HCT116 (cell line): Measurements from ENCODE around the gene UXS1. TPM values are rescaled to one million over a fixed set of nuclear protein-coding genes. Genes with fewer than 3 reads are reported as not detected.

Source experiments
- ATAC-seq: fragments of 200-7000 bp; cut with Tn5 transposase; 2 replicates; pipeline ENCODE4 v1.9.1; 2020; ENCODE audit warnings: mild to moderate bottlenecking, moderate library complexity
- Bru-seq: library from RNA; stranded (reverse); fragments of 400-500 nt; gene quantifications from one replicate; lab custom pipeline; 2021; lab: Mats Ljungman, UMichigan
- BruChase-seq, 2 experiments: library from RNA; stranded (reverse); fragments of 400-500 nt; gene quantifications; one replicate each; lab custom pipeline; 2021; lab: Mats Ljungman, UMichigan
- BruUV-seq: library from RNA; stranded (reverse); fragments of 400-500 nt; replicated peaks from 2 replicates; lab custom pipeline; 2021; lab: Mats Ljungman, UMichigan
- CTCF ChIA-PET: fragments of 300-600 bp; sonication (Branson Sonifier 250); formaldehyde crosslinking; loops from one replicate; lab custom pipeline; 2021; ENCODE audit warnings: antibody characterized with exemption; lab: Charles Lee
- POLR2A ChIA-PET: fragments of 300-600, 350-600 bp; sonication (Branson Sonifier 250); formaldehyde crosslinking; loops from one replicate; lab custom pipeline; 2021; ENCODE audit warnings: antibody characterized with exemption; lab: Charles Lee
- RAD21 ChIA-PET, 2 experiments: fragments of 300-600 bp; sonication (Branson Sonifier 250); formaldehyde crosslinking; loops; one replicate each; lab custom pipeline; 2023; ENCODE audit warnings: low total read pairs in 2 of 2; ENCODE audit not compliant: uncharacterized antibody in 2 of 2, unreplicated experiment in 2 of 2, low non-redundant PET in 1 of 2; lab: Charles Lee
- DNase-seq: peaks from one replicate; pipeline ENCODE4 v3.0.0-alpha.2; 2010; ENCODE audit warnings: low read depth, low spot score
- H2AFZ ChIP-seq: fragments of 200-600 bp; shearing (Covaris generic), sonication (generic); 2 replicates; pipeline ENCODE4 v1.6.1; 2017; ENCODE audit warnings: low read depth, mixed run types, mixed read lengths, antibody characterized with exemption, low read length; ENCODE audit not compliant: poor library complexity, severe bottlenecking
- H3K27ac ChIP-seq: 2 replicates; pipeline ENCODE4 v1.5.1; 2012; ENCODE audit warnings: low read depth, low read length
- H3K27me3 ChIP-seq: fragments of 200-600 bp; sonication (generic); 2 replicates; pipeline ENCODE4 v1.6.1; 2016; ENCODE audit warnings: mixed run types, low read length, mixed read lengths; ENCODE audit not compliant: insufficient read depth
- H3K36me3 ChIP-seq, 2 experiments: fragments of 200-500 bp in 1 of 2; fragments of 200-600 bp in 1 of 2; sonication (Bioruptor generic) in 1 of 2; sonication (generic) in 1 of 2; 2 replicates each; pipeline versions ENCODE4 v1.5.1 to v1.6.1; 2014 to 2016; ENCODE audit warnings: low read length in 2 of 2, inconsistent platforms in 1 of 2, mixed read lengths in 1 of 2, mixed run types in 1 of 2; ENCODE audit not compliant: insufficient read depth in 2 of 2, control insufficient read depth in 1 of 2
- H3K4me1 ChIP-seq, 2 experiments: fragments of 200-600 bp in 1 of 2; sonication (generic) in 1 of 2; 2 replicates each; pipeline versions ENCODE4 v1.5.1 to v1.6.1; 2012 to 2017; ENCODE audit warnings: low read length in 2 of 2, inconsistent platforms in 1 of 2, mild to moderate bottlenecking in 1 of 2, mixed read lengths in 1 of 2, mixed run types in 1 of 2, moderate library complexity in 1 of 2; ENCODE audit not compliant: insufficient read depth in 2 of 2, control insufficient read depth in 1 of 2
- H3K4me2 ChIP-seq: fragments of 200-600 bp; sonication (generic); 2 replicates; pipeline ENCODE4 v1.6.1; 2017; ENCODE audit warnings: mixed run types, low read length, mixed read lengths
- H3K4me3 ChIP-seq, 2 experiments: fragments of 200-600 bp in 1 of 2; sonication (generic) in 1 of 2; replicated peaks in 1 of 2; 2 replicates each; pipeline ENCODE4 v1.5.1; 2011 to 2016; ENCODE audit warnings: low read length in 2 of 2, control low read depth in 1 of 2, low read depth in 1 of 2, mild to moderate bottlenecking in 1 of 2, mixed read lengths in 1 of 2, mixed run types in 1 of 2
- H3K79me2 ChIP-seq: fragments of 200-600 bp; sonication (generic); 2 replicates; pipeline ENCODE4 v1.6.1; 2017; ENCODE audit warnings: mild to moderate bottlenecking, mixed run types, low read length, moderate library complexity, mixed read lengths; ENCODE audit not compliant: insufficient read depth
- H3K9ac ChIP-seq: fragments of 200-600 bp; sonication (generic); 2 replicates; pipeline ENCODE4 v1.6.1; 2016; ENCODE audit warnings: low read length, mixed read lengths
- H3K9me2 ChIP-seq: fragments of 200-600 bp; sonication (generic), shearing (Covaris generic); 2 replicates; pipeline ENCODE4 v1.6.1; 2017; ENCODE audit warnings: mixed run types, mild to moderate bottlenecking, moderate library complexity; ENCODE audit not compliant: insufficient read depth
- H3K9me3 ChIP-seq, 2 experiments: fragments of 200-500 bp in 1 of 2; fragments of 200-600 bp in 1 of 2; sonication (Bioruptor generic) in 1 of 2; sonication (generic) in 1 of 2; 2 replicates each; pipeline ENCODE4 v1.6.1; 2014 to 2017; ENCODE audit warnings: low read length in 2 of 2, mixed read lengths in 2 of 2, inconsistent platforms in 1 of 2, low read depth in 1 of 2, mild to moderate bottlenecking in 1 of 2, mixed run types in 1 of 2, moderate library complexity in 1 of 2; ENCODE audit not compliant: control insufficient read depth in 1 of 2, insufficient read depth in 1 of 2
- H4K20me1 ChIP-seq: fragments of 200-600 bp; sonication (generic), shearing (Covaris generic); 2 replicates; pipeline ENCODE4 v1.6.1; 2017; ENCODE audit warnings: mixed run types, mild to moderate bottlenecking, moderate library complexity; ENCODE audit not compliant: insufficient read depth
- CEBPB ChIP-seq: IDR thresholded peaks from 2 replicates; pipeline ENCODE4 v1.6.1; 2012; ENCODE audit warnings: low read depth
- CTCF ChIP-seq, 3 experiments: fragments of 200-600 bp in 1 of 3; sonication (generic) in 1 of 3; IDR thresholded peaks in 2 of 3; conservative IDR thresholded peaks in 1 of 3; 2 replicates each; pipeline ENCODE4 v1.5.1; 2012 to 2017; ENCODE audit warnings: low read depth in 2 of 3, low read length in 2 of 3, antibody characterized with exemption in 1 of 3, borderline replicate concordance in 1 of 3, control low read depth in 1 of 3, mild to moderate bottlenecking in 1 of 3, mixed read lengths in 1 of 3, mixed run types in 1 of 3, moderate library complexity in 1 of 3; ENCODE audit not compliant: insufficient read depth in 1 of 3
- EGR1 ChIP-seq: IDR thresholded peaks from 2 replicates; pipeline ENCODE4 v1.6.1; 2012; ENCODE audit warnings: low read depth
- EZH2 ChIP-seq: fragments of 200-600 bp; sonication (generic); IDR thresholded peaks from 2 replicates; pipeline ENCODE4 v1.6.1; 2017; ENCODE audit warnings: antibody characterized with exemption, mixed run types
- EZH2phosphoT487 ChIP-seq: fragments of 200-600 bp; IDR thresholded peaks from 2 replicates; pipeline ENCODE4 v1.6.1; 2018; ENCODE audit warnings: antibody characterized with exemption, borderline replicate concordance
- JUND ChIP-seq: IDR thresholded peaks from 2 replicates; pipeline ENCODE4 v1.6.1; 2012
- MAX ChIP-seq: IDR thresholded peaks from 2 replicates; pipeline ENCODE4 v1.6.1; 2012
- POLR2AphosphoS5 ChIP-seq: IDR thresholded peaks from 2 replicates; pipeline ENCODE4 v1.6.1; 2011; ENCODE audit warnings: mild to moderate bottlenecking, low read depth, low read length, moderate library complexity
- REST ChIP-seq: IDR thresholded peaks from 2 replicates; pipeline ENCODE4 v1.6.1; 2012; ENCODE audit warnings: low read depth
- SP1 ChIP-seq: IDR thresholded peaks from 2 replicates; pipeline ENCODE4 v1.6.1; 2012; ENCODE audit warnings: low read depth
- SRF ChIP-seq: IDR thresholded peaks from 2 replicates; pipeline ENCODE4 v1.6.1; 2012; ENCODE audit warnings: low read depth
- TCF7L2 ChIP-seq: IDR thresholded peaks from 2 replicates; pipeline ENCODE4 v1.7.0; 2011; ENCODE audit warnings: borderline replicate concordance, inconsistent platforms; ENCODE audit not compliant: insufficient read depth, insufficient read length; ENCODE audit errors: extremely low read depth
- YY1 ChIP-seq: IDR thresholded peaks from 2 replicates; pipeline ENCODE4 v1.6.1; 2011; ENCODE audit warnings: low read length, low read depth, moderate library complexity, mild to moderate bottlenecking; ENCODE audit not compliant: insufficient replicate concordance; ENCODE audit errors: extremely low read depth
- ZBTB33 ChIP-seq: IDR thresholded peaks from 2 replicates; pipeline ENCODE4 v1.6.1; 2011; ENCODE audit warnings: mild to moderate bottlenecking, low read length, moderate library complexity; ENCODE audit not compliant: insufficient replicate concordance; ENCODE audit errors: extremely low read depth
- ZFX ChIP-seq: fragments of 450-650 bp; IDR thresholded peaks from 2 replicates; pipeline ENCODE4 v1.6.1; 2017
- intact Hi-C: fragments of 100-400 bp; cut with micrococcal nuclease; formaldehyde crosslinking; loops from 2 replicates; pipeline ENCODE4 v1.10.0; 2022
- long read RNA-seq: library from polyadenylated mRNA; unstranded; transcript quantifications from one replicate; pipeline ENCODE4 v2.0.0, GENCODE V29; 2021; ENCODE audit not compliant: unreplicated experiment
- polyA plus RNA-seq: library from polyadenylated mRNA; unstranded; fragments of >200 nt; gene quantifications from 2 replicates; pipeline ENCODE4 v1.2.1, GENCODE V29; 2012; ENCODE audit warnings: missing spikeins
- total RNA-seq: library from RNA; stranded (reverse); gene quantifications from one replicate; pipeline ENCODE4 v1.2.1, GENCODE V29; 2021; ENCODE audit not compliant: unreplicated experiment

The UXS1 gene
- total RNA-seq (45.7 TPM), Bru-seq, nascent RNA (percentile 72 among the genes with signal in this experiment), BruChase-seq, experiment 1, labeled RNA remaining after a 6-hour chase (percentile 69 among the genes with signal in this experiment), BruChase-seq, experiment 2, labeled RNA remaining after a 2-hour chase (percentile 68 among the genes with signal in this experiment)
- polyA plus RNA-seq: 42.0 and 51.8 TPM in 2 replicates
- long read RNA-seq, transcript UXS1-201 (15 exons, 2,099 nt): minor isoform, 16 of 96 reads
- long read RNA-seq, transcript UXS1-203 (15 exons, 1,839 nt): major isoform, 61 of 96 reads
- long read RNA-seq, partial matches to known transcripts: 11 of 96 reads
- long read RNA-seq, other reads (novel, unspliced or antisense): 8 of 96 reads

- Histone ChIP-seq H3K27me3 (no peaks in the 10 kb centered on the region), H3K9me2 (no peaks in the 10 kb centered on the region), H3K9me3 (no peaks in the 10 kb centered on the region), H2AFZ (peak within 1 kb of the TSS; percentile 94), H3K36me3 (no peaks in the 10 kb centered on the region), H3K79me2 (peaks cover 42% of the 10 kb centered on the region), H3K4me1 (peaks cover 4 to 17% of the 10 kb centered on the region in 2 experiments; a peak in 3 of 4 replicates), H3K4me3 (peak within 1 kb of the TSS; percentile 72 to 89), H3K27ac (peak within 1 kb of the TSS; percentile 80), H3K4me2 (peak within 1 kb of the TSS; percentile 99), H4K20me1 (no peaks in the 10 kb centered on the region), H3K9ac (peak within 1 kb of the TSS; percentile 82)
- BruUV-seq: no TSS peak
- ChIA-PET RAD21 (no interaction called here), CTCF (no interaction called here), POLR2A (interaction anchor here (1.0 kb wide), 1 partner anchor 388 kb away, joined by 3 read pairs; no protein-coding TSS in a partner anchor)
- DNase-seq (peak; percentile 93), ATAC-seq (peak; percentile 82)
- intact Hi-C loops: loop anchor here (2.0 kb wide), 1 partner anchor 89 kb away; no protein-coding TSS in a partner anchor
- no peak for TF ChIP-seq SRF
- TF ChIP-seq EZH2: no peak
- no peak for TF ChIP-seq TCF7L2
- TF ChIP-seq CTCF (IDR thresholded peaks at IDR 0.05 in 2 of 3, conservative IDR thresholded peaks at IDR 0.05 in 1 of 3; ENCODE audit: borderline replicate concordance in 1 of 3, insufficient read depth in 1 of 3, low read depth in 2 of 3, low read length in 2 of 3): no peak
- no peak for TF ChIP-seq CEBPB
- no peak for TF ChIP-seq REST
- TF ChIP-seq JUND: no peak
- TF ChIP-seq MAX: peak; percentile 75
- TF ChIP-seq ZFX: peak; percentile 89
- TF ChIP-seq YY1: peak; percentile 8
- TF ChIP-seq ZBTB33: no peak
- TF ChIP-seq POLR2AphosphoS5: peak; percentile 86
- TF ChIP-seq SP1: no peak
- no peak for TF ChIP-seq EZH2phosphoT487
- peak; percentile 93 for TF ChIP-seq EGR1
These were observed at the start of gene UXS1 for GRCh38 chr2:106193977-106194778. TSS of gene UXS1 (minus strand) at chr2:106194301. CDS start at chr2:106194241, 60 bp downstream.
